Astrocyte (in vitro differentiated cells and primary cell): ENCODE results near the gene NFE2L1. TPM values are rescaled to one million over a fixed set of nuclear protein-coding genes. Genes with fewer than 3 reads are reported as not detected.
"Not testable (repeated sequence)": the region's sequence is repeated elsewhere in the genome, so short reads cannot be mapped to it uniquely, and the experiment has no call there.

Experiments
- DNase-seq: peaks from one replicate; pipeline ENCODE4 v3.0.0-alpha.2; 2010; ENCODE audit warnings: low read depth
- FAIRE-seq: peaks from 2 replicates; lab custom pipeline; 2011; peaks lifted over from hg19 to GRCh38; lab: Jason Lieb, UNC
- H2AFZ ChIP-seq: 2 replicates; pipeline ENCODE4 v1.6.0; 2012; ENCODE audit warnings: low read depth, low read length, inconsistent platforms
- H3K27ac ChIP-seq: 2 replicates; pipeline ENCODE4 v1.5.1; 2011; ENCODE audit warnings: low read depth, low read length, inconsistent platforms
- H3K27me3 ChIP-seq: 2 replicates; pipeline ENCODE4 v1.6.0; 2011; ENCODE audit warnings: low read length, inconsistent platforms; ENCODE audit not compliant: insufficient read depth
- H3K36me3 ChIP-seq: 2 replicates; pipeline ENCODE4 v1.5.1; 2011; ENCODE audit warnings: low read length, inconsistent platforms; ENCODE audit not compliant: insufficient read depth
- H3K4me1 ChIP-seq: 2 replicates; pipeline ENCODE4 v1.5.1; 2011; ENCODE audit warnings: low read length, inconsistent platforms; ENCODE audit not compliant: insufficient read depth
- H3K4me2 ChIP-seq: 2 replicates; pipeline ENCODE4 v1.6.0; 2012; ENCODE audit warnings: low read length, inconsistent platforms
- H3K4me3 ChIP-seq: 2 replicates; pipeline ENCODE4 v1.5.1; 2011; ENCODE audit warnings: low read depth, mild to moderate bottlenecking, low read length, inconsistent platforms; ENCODE audit not compliant: insufficient read depth
- H3K79me2 ChIP-seq: 2 replicates; pipeline ENCODE4 v1.6.0; 2012; ENCODE audit warnings: mild to moderate bottlenecking, low read length, inconsistent platforms; ENCODE audit not compliant: insufficient read depth
- H3K9ac ChIP-seq: 2 replicates; pipeline ENCODE4 v1.6.0; 2012; ENCODE audit warnings: mild to moderate bottlenecking, low read length, inconsistent platforms
- H3K9me3 ChIP-seq: 2 replicates; pipeline ENCODE4 v1.5.1; 2012; ENCODE audit warnings: low read depth, mild to moderate bottlenecking, low read length, inconsistent platforms; ENCODE audit not compliant: insufficient read depth
- H4K20me1 ChIP-seq: 2 replicates; pipeline ENCODE4 v1.6.0; 2012; ENCODE audit warnings: low read length, inconsistent platforms; ENCODE audit not compliant: insufficient read depth
- H3K27ac Mint-ChIP-seq: one replicate; pipeline ENCODE4 v1.8.0; 2021; ENCODE audit warnings: mild to moderate bottlenecking, mixed read lengths; ENCODE audit not compliant: unreplicated experiment
- H3K27me3 Mint-ChIP-seq: one replicate; pipeline ENCODE4 v1.8.0; 2021; ENCODE audit warnings: low read depth, mixed read lengths; ENCODE audit not compliant: unreplicated experiment
- H3K36me3 Mint-ChIP-seq: one replicate; pipeline ENCODE4 v1.8.0; 2021; ENCODE audit warnings: low read depth, mixed read lengths; ENCODE audit not compliant: unreplicated experiment
- H3K4me1 Mint-ChIP-seq: one replicate; pipeline ENCODE4 v1.8.0; 2021; ENCODE audit warnings: low read depth, mixed read lengths; ENCODE audit not compliant: unreplicated experiment
- H3K4me3 Mint-ChIP-seq: one replicate; pipeline ENCODE4 v1.8.0; 2021; ENCODE audit warnings: mild to moderate bottlenecking, moderate library complexity, mixed read lengths; ENCODE audit not compliant: unreplicated experiment
- H3K9me3 Mint-ChIP-seq: one replicate; pipeline ENCODE4 v1.8.0; 2021; ENCODE audit warnings: mild to moderate bottlenecking, mixed read lengths; ENCODE audit not compliant: unreplicated experiment
- CTCF ChIP-seq: IDR thresholded peaks from 2 replicates; pipeline ENCODE4 v1.5.1; 2011; ENCODE audit warnings: low read depth, mild to moderate bottlenecking, inconsistent platforms, low read length, moderate library complexity; ENCODE audit not compliant: insufficient read depth
- EZH2 ChIP-seq: IDR thresholded peaks from 2 replicates; pipeline ENCODE4 v1.6.1; 2012; ENCODE audit warnings: mild to moderate bottlenecking, low read length, inconsistent platforms; ENCODE audit not compliant: insufficient read depth
- total RNA-seq: library from RNA; stranded (reverse); gene quantifications from 2 replicates; pipeline ENCODE4 v1.2.1, GENCODE V29; 2021

NFE2L1 gene
- total RNA-seq, 1 donor from 2014 or later, result 344 TPM

GRCh38 chr17:48031966-48032365, 16.2 kb upstream of the NFE2L1 start:
- H3K27ac Mint-ChIP-seq, result no peak overlapping the region
- no peaks in the 10 kb centered on the region for H3K4me1 Mint-ChIP-seq
- H3K4me2 ChIP-seq, result no peak overlapping the region
- peaks cover 4% of the 10 kb centered on the region for H3K79me2 ChIP-seq
- H3K4me1 ChIP-seq, result peaks cover 9% of the 10 kb centered on the region
- TF ChIP-seq EZH2 (no peak), CTCF (no peak)
- H3K9me3 ChIP-seq, result no peaks in the 10 kb centered on the region
- H2AFZ ChIP-seq, result no peak overlapping the region
- peaks cover 25% of the 10 kb centered on the region for H3K36me3 Mint-ChIP-seq
- H3K9me3 Mint-ChIP-seq, result peaks cover 3% of the 10 kb centered on the region
- peaks cover 36% of the 10 kb centered on the region for H3K27me3 Mint-ChIP-seq
- H4K20me1 ChIP-seq, result no peaks in the 10 kb centered on the region
- no peaks in the 10 kb centered on the region for H3K27me3 ChIP-seq
- H3K27ac ChIP-seq, result no peak overlapping the region
- no peaks in the 10 kb centered on the region for H3K36me3 ChIP-seq
- no peak overlapping the region for H3K9ac ChIP-seq
- DNase-seq (no peak), FAIRE-seq (no peak)
- H3K4me3 ChIP-seq, result no peak overlapping the region
- no peak overlapping the region for H3K4me3 Mint-ChIP-seq

GRCh38 chr17:48034734-48035133, 13.4 kb upstream of the NFE2L1 start:
- H3K9me3 ChIP-seq, H3K9ac ChIP-seq, H3K4me1 Mint-ChIP-seq, H3K27me3 ChIP-seq, FAIRE-seq, H3K36me3 ChIP-seq, H3K4me3 ChIP-seq, H3K9me3 Mint-ChIP-seq, H3K4me3 Mint-ChIP-seq, H3K4me2 ChIP-seq, DNase-seq, H2AFZ ChIP-seq, H3K27ac ChIP-seq, H4K20me1 ChIP-seq, H3K79me2 ChIP-seq, H3K27ac Mint-ChIP-seq: not testable (repeated sequence)
- H3K4me1 ChIP-seq, result peaks cover 15% of the 10 kb centered on the region
- Mint-ChIP-seq H3K27me3 (peaks cover 34% of the 10 kb centered on the region), H3K36me3 (peaks cover 22% of the 10 kb centered on the region)

- H3K4me1 Mint-ChIP-seq, result peaks cover 3% of the 10 kb centered on the region
- Histone ChIP-seq H3K27ac (no peak overlapping the region), H3K4me3 (peak overlapping the region; percentile 76), H3K4me2 (peak overlapping the region; percentile 96), H2AFZ (peak overlapping the region; percentile 87), H3K4me1 (peaks cover 9% of the 10 kb centered on the region), H3K36me3 (no peaks in the 10 kb centered on the region), H3K9me3 (no peaks in the 10 kb centered on the region), H3K79me2 (peaks cover 4% of the 10 kb centered on the region), H3K9ac (peak overlapping the region; percentile 89), H3K27me3 (no peaks in the 10 kb centered on the region), H4K20me1 (no peaks in the 10 kb centered on the region)
- H3K4me3 Mint-ChIP-seq, result peak overlapping the region; percentile 82
- no peak for DNase-seq
- TF ChIP-seq CTCF, result no peak
- no peak for TF ChIP-seq EZH2
- H3K36me3 Mint-ChIP-seq, result peaks cover 22% of the 10 kb centered on the region
- FAIRE-seq, result no peak
- H3K27ac Mint-ChIP-seq, result no peak overlapping the region
- H3K27me3 Mint-ChIP-seq, result peaks cover 28% of the 10 kb centered on the region
- H3K9me3 Mint-ChIP-seq, result peaks cover 3% of the 10 kb centered on the region
Measured at GRCh38 chr17:48036693-48037035, 11.5 kb upstream of the NFE2L1 start.
